Sigmoid colon (tissue), 3 donors: ENCODE data around the gene NRDE2.

Source experiments
- POLR2A ChIP-seq, 2 donors: fragments of 450-650 bp; IDR thresholded peaks; one replicate each; pipeline ENCODE4 v1.6.1; 2016; ENCODE audit warnings: antibody characterized with exemption in 2 of 2, mild to moderate bottlenecking in 2 of 2, moderate library complexity in 2 of 2
- TF ChIP-seq, protein P1 (sequence below), 4 experiments: fragments of 450-650 bp in 3 of 4; fragments of 200-600 bp in 1 of 4; IDR thresholded peaks; one replicate each; pipeline ENCODE4 v1.5.1; 2016 to 2019; ENCODE audit warnings: antibody characterized with exemption in 4 of 4, mild to moderate bottlenecking in 3 of 4, moderate library complexity in 2 of 4

DNA sequence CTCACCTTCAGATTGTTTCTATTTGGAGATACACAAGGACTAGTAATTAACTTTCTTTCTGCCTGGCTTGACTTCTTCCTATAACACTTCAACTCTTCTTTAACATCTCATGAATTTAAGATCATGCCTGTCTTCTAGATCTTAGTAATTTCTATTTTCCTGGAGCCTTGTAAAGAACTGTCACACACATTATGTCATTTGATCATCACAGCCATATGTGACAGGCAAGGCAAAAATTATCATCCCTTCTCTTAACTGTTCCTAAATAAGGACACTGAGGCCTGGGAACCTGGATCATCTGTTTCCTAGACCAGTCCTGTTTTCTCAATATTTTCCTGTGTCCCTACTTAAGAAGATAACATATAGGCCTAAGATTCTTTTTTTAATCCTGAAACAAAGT, 27.2 kb downstream of the NRDE2 start:
- TF ChIP-seq, protein P1, sequence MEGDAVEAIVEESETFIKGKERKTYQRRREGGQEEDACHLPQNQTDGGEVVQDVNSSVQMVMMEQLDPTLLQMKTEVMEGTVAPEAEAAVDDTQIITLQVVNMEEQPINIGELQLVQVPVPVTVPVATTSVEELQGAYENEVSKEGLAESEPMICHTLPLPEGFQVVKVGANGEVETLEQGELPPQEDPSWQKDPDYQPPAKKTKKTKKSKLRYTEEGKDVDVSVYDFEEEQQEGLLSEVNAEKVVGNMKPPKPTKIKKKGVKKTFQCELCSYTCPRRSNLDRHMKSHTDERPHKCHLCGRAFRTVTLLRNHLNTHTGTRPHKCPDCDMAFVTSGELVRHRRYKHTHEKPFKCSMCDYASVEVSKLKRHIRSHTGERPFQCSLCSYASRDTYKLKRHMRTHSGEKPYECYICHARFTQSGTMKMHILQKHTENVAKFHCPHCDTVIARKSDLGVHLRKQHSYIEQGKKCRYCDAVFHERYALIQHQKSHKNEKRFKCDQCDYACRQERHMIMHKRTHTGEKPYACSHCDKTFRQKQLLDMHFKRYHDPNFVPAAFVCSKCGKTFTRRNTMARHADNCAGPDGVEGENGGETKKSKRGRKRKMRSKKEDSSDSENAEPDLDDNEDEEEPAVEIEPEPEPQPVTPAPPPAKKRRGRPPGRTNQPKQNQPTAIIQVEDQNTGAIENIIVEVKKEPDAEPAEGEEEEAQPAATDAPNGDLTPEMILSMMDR (IDR thresholded peaks at IDR 0.05): no peak
- no peak for TF ChIP-seq POLR2A (IDR thresholded peaks at IDR 0.05)
